ENCODE measurements around the gene DOCK1.

DOCK1 gene

GRCh38 chr10:127283576-127283975 is 378.3 kb downstream of the DOCK1 start:
- H2BK5ac ChIP-seq (ENCODE audit: low read depth, low read length, poor library complexity): no peak overlapping the region
- H3K27ac ChIP-seq (ENCODE audit: low read depth, low read length): no peak overlapping the region
- no peak overlapping the region for H3K14ac ChIP-seq (ENCODE audit: low read length)
- no peaks in the 10 kb centered on the region for H3K27me3 ChIP-seq (ENCODE audit: insufficient read depth, low read length)
- DNase-seq: no peak
- no peak overlapping the region for H3K4me2 ChIP-seq (ENCODE audit: low read length)
- no peak overlapping the region for H3K18ac ChIP-seq (ENCODE audit: low read length)
- H2AK5ac ChIP-seq (ENCODE audit: low read length): no peak overlapping the region
- no peak overlapping the region for H2BK12ac ChIP-seq (ENCODE audit: low read length)
- no peak overlapping the region for H2BK120ac ChIP-seq (ENCODE audit: insufficient read depth, low read length, poor library complexity)
- H4K8ac ChIP-seq (ENCODE audit: low read depth, low read length): no peak overlapping the region
- H3K79me1 ChIP-seq (ENCODE audit: low read length): no peaks in the 10 kb centered on the region
- H3K23ac ChIP-seq (ENCODE audit: low read length): no peak overlapping the region
- peaks cover 0 to 7% of the 10 kb centered on the region in 2 experiments for H3K36me3 ChIP-seq (ENCODE audit: control insufficient read depth in 1 of 2, insufficient read depth in 2 of 2, low read length in 2 of 2)
- H4K12ac ChIP-seq (ENCODE audit: low read depth, low read length): no peak overlapping the region
- H3K4me3 ChIP-seq (ENCODE audit: low read depth, low read length): no peak overlapping the region
- H4K91ac ChIP-seq (ENCODE audit: low read depth, low read length): no peak overlapping the region
- H3K9ac ChIP-seq (ENCODE audit: low read length): no peak overlapping the region
- H3K4me1 ChIP-seq (ENCODE audit: control insufficient read depth in 1 of 2, insufficient read depth in 2 of 2, low read length in 2 of 2): no peaks in the 10 kb centered on the region
- peaks cover 2% of the 10 kb centered on the region for H3K9me3 ChIP-seq (ENCODE audit: insufficient read depth, low read depth, low read length)
- H3K79me2 ChIP-seq (ENCODE audit: control insufficient read depth, insufficient read depth, low read length, poor library complexity): no peaks in the 10 kb centered on the region
- WGBS (ENCODE audit: extremely low coverage, insufficient coverage, insufficient read length): no CpG with 5 or more reads among the region's 3 CpGs
- H3K4ac ChIP-seq (ENCODE audit: low read depth, low read length): no peak overlapping the region
- H2AFZ ChIP-seq (ENCODE audit: insufficient read depth, low read length, poor library complexity): no peak overlapping the region

- WGBS (ENCODE audit: extremely low coverage, insufficient coverage, insufficient read length): no CpG with 5 or more reads among the region's 4 CpGs
- H3K79me1 ChIP-seq (ENCODE audit: low read length): no peaks in the 10 kb centered on the region
Observed at GRCh38 chr10:127290850-127291249, 385.6 kb downstream of the DOCK1 start.

GRCh38 chr10:127291329-127291728 is 386.1 kb downstream of the DOCK1 start:
- Histone ChIP-seq H3K4me2 (ENCODE audit: low read length) (no peak overlapping the region), H3K36me3 (ENCODE audit: control insufficient read depth in 1 of 2, insufficient read depth in 2 of 2, low read length in 2 of 2) (peaks cover 2 to 5% of the 10 kb centered on the region in 2 experiments), H3K27me3 (ENCODE audit: insufficient read depth, low read length) (no peaks in the 10 kb centered on the region), H4K12ac (ENCODE audit: low read depth, low read length) (no peak overlapping the region), H2AFZ (ENCODE audit: insufficient read depth, low read length, poor library complexity) (no peak overlapping the region), H2BK5ac (ENCODE audit: low read depth, low read length, poor library complexity) (no peak overlapping the region), H3K23ac (ENCODE audit: low read length) (no peak overlapping the region), H3K4me3 (ENCODE audit: low read depth, low read length) (no peak overlapping the region), H3K18ac (ENCODE audit: low read length) (no peak overlapping the region), H3K79me1 (ENCODE audit: low read length) (no peaks in the 10 kb centered on the region), H4K91ac (ENCODE audit: low read depth, low read length) (no peak overlapping the region), H2BK120ac (ENCODE audit: insufficient read depth, low read length, poor library complexity) (no peak overlapping the region), H3K27ac (ENCODE audit: low read depth, low read length) (no peak overlapping the region), H2AK5ac (ENCODE audit: low read length) (no peak overlapping the region), H4K8ac (ENCODE audit: low read depth, low read length) (no peak overlapping the region), H3K14ac (ENCODE audit: low read length) (no peak overlapping the region), H3K4me1 (ENCODE audit: control insufficient read depth in 1 of 2, insufficient read depth in 2 of 2, low read length in 2 of 2) (no peaks in the 10 kb centered on the region), H3K9ac (ENCODE audit: low read length) (no peak overlapping the region), H2BK12ac (ENCODE audit: low read length) (no peak overlapping the region), H3K9me3 (ENCODE audit: insufficient read depth, low read depth, low read length) (no peaks in the 10 kb centered on the region), H3K79me2 (ENCODE audit: control insufficient read depth, insufficient read depth, low read length, poor library complexity) (no peaks in the 10 kb centered on the region), H3K4ac (ENCODE audit: low read depth, low read length) (no peak overlapping the region)
- no CpG with 5 or more reads among the region's 8 CpGs for WGBS (ENCODE audit: extremely low coverage, insufficient coverage, insufficient read length)
- no peak for DNase-seq

More at GRCh38 chr10:127290850-127291249, 385.6 kb downstream of the DOCK1 start:
- DNase-seq: no peak
- Histone ChIP-seq H2AK5ac (ENCODE audit: low read length) (no peak overlapping the region), H3K4me1 (ENCODE audit: control insufficient read depth in 1 of 2, insufficient read depth in 2 of 2, low read length in 2 of 2) (no peaks in the 10 kb centered on the region), H2BK12ac (ENCODE audit: low read length) (no peak overlapping the region), H3K36me3 (ENCODE audit: control insufficient read depth in 1 of 2, insufficient read depth in 2 of 2, low read length in 2 of 2) (peaks cover 2 to 5% of the 10 kb centered on the region in 2 experiments), H3K4me3 (ENCODE audit: low read depth, low read length) (no peak overlapping the region), H3K9ac (ENCODE audit: low read length) (no peak overlapping the region), H2BK5ac (ENCODE audit: low read depth, low read length, poor library complexity) (no peak overlapping the region), H4K91ac (ENCODE audit: low read depth, low read length) (no peak overlapping the region), H4K12ac (ENCODE audit: low read depth, low read length) (no peak overlapping the region), H2BK120ac (ENCODE audit: insufficient read depth, low read length, poor library complexity) (no peak overlapping the region), H3K4me2 (ENCODE audit: low read length) (no peak overlapping the region), H3K14ac (ENCODE audit: low read length) (no peak overlapping the region), H3K18ac (ENCODE audit: low read length) (no peak overlapping the region), H3K9me3 (ENCODE audit: insufficient read depth, low read depth, low read length) (no peaks in the 10 kb centered on the region), H3K79me2 (ENCODE audit: control insufficient read depth, insufficient read depth, low read length, poor library complexity) (no peaks in the 10 kb centered on the region), H3K4ac (ENCODE audit: low read depth, low read length) (no peak overlapping the region), H4K8ac (ENCODE audit: low read depth, low read length) (no peak overlapping the region), H3K23ac (ENCODE audit: low read length) (no peak overlapping the region), H2AFZ (ENCODE audit: insufficient read depth, low read length, poor library complexity) (no peak overlapping the region), H3K27me3 (ENCODE audit: insufficient read depth, low read length) (no peaks in the 10 kb centered on the region), H3K27ac (ENCODE audit: low read depth, low read length) (no peak overlapping the region)

GRCh38 chr10:127292888-127293287 is 387.7 kb downstream of the DOCK1 start:
- Histone ChIP-seq H3K9me3 (ENCODE audit: insufficient read depth, low read depth, low read length) (no peaks in the 10 kb centered on the region), H4K91ac (ENCODE audit: low read depth, low read length) (no peak overlapping the region), H2BK5ac (ENCODE audit: low read depth, low read length, poor library complexity) (no peak overlapping the region), H4K12ac (ENCODE audit: low read depth, low read length) (no peak overlapping the region), H3K4me1 (ENCODE audit: control insufficient read depth in 1 of 2, insufficient read depth in 2 of 2, low read length in 2 of 2) (no peaks in the 10 kb centered on the region), H3K79me2 (ENCODE audit: control insufficient read depth, insufficient read depth, low read length, poor library complexity) (no peaks in the 10 kb centered on the region), H3K14ac (ENCODE audit: low read length) (no peak overlapping the region), H3K36me3 (ENCODE audit: control insufficient read depth in 1 of 2, insufficient read depth in 2 of 2, low read length in 2 of 2) (peaks cover 2 to 5% of the 10 kb centered on the region in 2 experiments), H2AK5ac (ENCODE audit: low read length) (no peak overlapping the region), H3K27ac (ENCODE audit: low read depth, low read length) (no peak overlapping the region), H3K27me3 (ENCODE audit: insufficient read depth, low read length) (no peaks in the 10 kb centered on the region), H3K23ac (ENCODE audit: low read length) (no peak overlapping the region), H3K4ac (ENCODE audit: low read depth, low read length) (no peak overlapping the region), H3K4me2 (ENCODE audit: low read length) (no peak overlapping the region), H4K8ac (ENCODE audit: low read depth, low read length) (no peak overlapping the region), H2BK120ac (ENCODE audit: insufficient read depth, low read length, poor library complexity) (no peak overlapping the region), H2AFZ (ENCODE audit: insufficient read depth, low read length, poor library complexity) (no peak overlapping the region), H3K4me3 (ENCODE audit: low read depth, low read length) (no peak overlapping the region), H3K79me1 (ENCODE audit: low read length) (no peaks in the 10 kb centered on the region), H3K18ac (ENCODE audit: low read length) (no peak overlapping the region), H2BK12ac (ENCODE audit: low read length) (no peak overlapping the region), H3K9ac (ENCODE audit: low read length) (no peak overlapping the region)
- WGBS (ENCODE audit: extremely low coverage, insufficient coverage, insufficient read length): no CpG with 5 or more reads among the region's 4 CpGs
- no peak for DNase-seq

Data from trophoblast cell (in vitro differentiated cells and primary cell).